Measurements from ENCODE around the gene MDN1. TPM values are rescaled to one million over a fixed set of nuclear protein-coding genes. Genes with fewer than 3 reads are reported as not detected.
"Not testable (repeated sequence)": the region's sequence is repeated elsewhere in the genome, so short reads cannot be mapped to it uniquely, and the experiment has no call there.

Gene MDN1
- total RNA-seq, 1 experiment from 2014 or later = 3.8 TPM

DNA sequence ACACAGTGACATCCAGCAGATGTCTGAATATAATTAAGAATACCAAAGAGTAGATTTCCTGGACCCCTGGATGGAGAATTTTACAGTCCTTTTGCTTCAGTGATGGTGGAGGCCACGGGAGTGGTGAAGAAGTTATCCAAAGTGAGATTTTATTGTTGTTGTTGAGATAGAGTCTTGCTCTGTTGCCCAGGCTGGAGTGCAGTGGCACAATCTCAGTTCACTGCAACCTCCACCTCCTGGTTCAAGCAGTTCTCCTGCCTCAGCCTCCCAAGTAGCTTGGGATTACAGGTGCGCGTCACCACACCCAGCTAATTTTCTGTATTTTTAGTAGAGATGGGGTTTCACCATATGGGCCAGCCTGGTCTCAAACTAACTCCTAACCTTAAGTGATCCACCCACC, 178.0 kb downstream of the MDN1 start:
- in situ Hi-C loops (cut with HindIII; ENCODE audit: low pct_unique_long_range_greater_than_20kb, low sequenced_read_pairs) = loop anchor here (10.0 kb wide), 1 partner anchor 207 kb away; the partner anchor contains the start of gene ANKRD6
- not testable (repeated sequence) for DNase-seq (ENCODE audit: low read depth)

DNA sequence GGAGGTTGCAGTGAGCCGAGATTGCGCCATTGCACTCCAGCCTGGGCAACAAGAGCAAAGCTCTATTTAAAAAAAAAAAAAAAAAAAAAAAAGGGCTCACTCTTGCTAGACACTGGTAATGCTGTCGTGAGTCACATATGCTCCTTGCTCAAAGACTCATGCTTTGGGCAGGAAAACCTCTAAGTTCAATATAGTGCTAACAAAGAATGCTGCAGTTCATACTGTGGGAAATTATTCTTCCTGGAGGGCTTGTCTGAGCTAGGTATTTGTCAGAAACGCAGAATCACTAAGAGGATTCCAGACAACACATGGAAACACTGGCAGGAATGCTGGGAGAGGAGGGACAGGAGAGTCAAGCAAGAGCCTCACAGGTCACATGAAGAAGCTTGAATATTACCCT, 178.8 kb downstream of the MDN1 start:
- DNase-seq (ENCODE audit: low read depth) = no peak
- in situ Hi-C loops (cut with HindIII; ENCODE audit: low pct_unique_long_range_greater_than_20kb, low sequenced_read_pairs) = loop anchor here (10.0 kb wide), 1 partner anchor 206 kb away; the partner anchor contains the start of gene ANKRD6

DNA sequence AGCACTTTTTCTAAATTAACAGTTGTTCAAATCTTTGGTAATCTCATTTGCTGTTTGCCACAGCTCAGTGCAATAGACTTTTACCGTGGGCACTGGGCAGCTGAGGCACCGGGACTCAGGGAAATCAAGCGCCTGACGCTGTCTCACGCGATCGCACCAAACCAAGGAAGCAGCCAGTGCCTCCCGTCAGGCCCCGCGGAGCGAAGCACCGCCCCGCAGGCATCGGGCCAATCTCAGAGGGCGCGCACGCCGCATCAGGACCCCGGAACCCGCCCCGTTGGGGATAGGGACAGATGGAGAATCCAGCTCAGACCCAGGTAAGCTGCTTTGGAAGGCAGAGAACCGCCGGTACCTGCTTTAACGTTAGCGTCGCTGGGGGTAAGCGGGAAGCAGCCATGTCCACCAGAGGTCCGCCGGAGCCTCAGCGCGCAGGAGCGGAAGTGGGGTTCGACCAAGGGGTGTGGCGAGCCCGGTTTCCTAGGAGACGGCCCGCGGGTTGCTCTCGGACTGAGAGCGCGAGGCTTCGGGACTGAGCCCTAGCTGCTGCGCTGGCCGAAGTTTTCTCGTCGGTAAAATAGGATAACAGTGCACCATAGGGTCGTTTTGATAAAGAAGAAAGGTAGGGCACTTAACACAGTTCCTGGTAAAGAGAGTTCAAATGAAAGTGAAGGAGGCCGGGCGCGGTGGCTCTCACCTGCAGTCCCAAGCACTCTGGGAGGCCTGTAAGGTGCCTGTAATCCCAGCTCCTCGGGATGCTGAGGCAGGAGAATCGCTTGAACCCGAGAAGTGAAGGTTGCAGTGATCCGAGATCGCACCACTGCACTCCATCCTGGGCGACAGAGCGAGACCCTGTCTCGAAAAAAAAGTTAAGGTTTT, 181.0 kb downstream of the MDN1 start, which contains the start of gene LYRM2:
Gene LYRM2, minus strand, starts transcription at position 428 of the 876 bp plus-strand sequence. Its CDS starts 31 bp downstream, at position 397.
- DNase-seq (ENCODE audit: low read depth) = peak; percentile 91
- in situ Hi-C loops (cut with HindIII; ENCODE audit: low pct_unique_long_range_greater_than_20kb, low sequenced_read_pairs) = no loop called here

DNA sequence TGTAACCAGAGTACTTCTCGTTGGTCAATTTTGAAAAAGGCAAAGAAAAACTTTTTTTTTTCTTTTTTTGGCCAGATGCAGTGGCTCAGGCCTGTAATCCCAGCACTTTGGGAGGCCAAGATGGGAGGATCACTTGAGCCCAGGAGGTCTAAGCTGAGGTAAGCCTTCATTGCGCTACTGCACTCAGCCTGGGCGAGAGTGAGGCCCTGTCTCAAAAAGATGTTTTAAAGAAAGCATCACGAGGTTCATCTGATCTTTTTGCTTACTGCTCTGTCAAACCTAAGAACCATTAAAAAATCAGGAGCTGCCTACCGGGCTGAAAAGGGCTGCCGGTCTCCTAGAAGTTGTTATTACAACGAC, 181.7 kb downstream of the MDN1 start:
- in situ Hi-C loops (cut with HindIII; ENCODE audit: low pct_unique_long_range_greater_than_20kb, low sequenced_read_pairs) = no loop called here
- DNase-seq (ENCODE audit: low read depth) = no peak

DNA sequence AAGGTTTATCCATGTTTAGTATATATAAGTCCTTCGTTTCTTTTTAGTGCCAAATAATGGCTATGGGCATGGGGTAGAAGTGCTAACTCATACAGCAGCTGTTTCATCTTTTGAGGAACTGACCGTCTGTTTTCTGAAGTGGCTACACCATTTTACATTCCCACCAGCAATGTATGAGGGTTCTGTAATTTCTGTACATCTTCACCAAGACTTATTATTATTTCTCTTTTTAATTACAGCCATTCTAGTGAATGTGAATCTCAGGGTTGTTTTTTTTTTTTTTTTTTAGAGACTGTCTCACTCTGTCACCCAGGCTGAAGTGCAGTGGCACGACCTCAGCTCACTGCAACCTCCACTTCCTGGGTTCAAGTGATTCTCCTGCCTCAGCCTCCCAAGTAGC, 183.2 kb downstream of the MDN1 start:
- DNase-seq (ENCODE audit: low read depth); in situ Hi-C loops (cut with HindIII; ENCODE audit: low pct_unique_long_range_greater_than_20kb, low sequenced_read_pairs): not testable (repeated sequence)

DNA sequence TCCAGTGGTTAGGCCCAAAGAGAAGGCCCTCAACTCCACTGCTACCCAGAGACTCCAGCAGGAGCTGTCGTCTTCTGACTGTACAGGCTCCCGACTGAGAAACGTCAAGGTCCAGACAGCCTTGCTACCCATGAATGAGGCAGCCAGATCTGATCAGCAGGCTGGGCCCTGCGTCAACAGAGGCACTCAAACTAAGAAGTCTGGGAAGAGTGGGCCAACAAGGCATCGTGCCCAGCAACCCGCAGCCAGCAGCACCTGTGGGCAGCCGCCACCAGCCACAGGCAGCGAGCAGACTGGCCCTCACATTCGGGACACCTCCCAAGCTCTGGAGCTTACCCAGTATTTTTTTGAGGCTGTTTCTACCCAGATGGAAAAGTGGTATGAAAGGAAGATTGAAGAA, 189.1 kb downstream of the MDN1 start:
- in situ Hi-C loops (cut with HindIII; ENCODE audit: low pct_unique_long_range_greater_than_20kb, low sequenced_read_pairs) = no loop called here
- no peak for DNase-seq (ENCODE audit: low read depth)

DNA sequence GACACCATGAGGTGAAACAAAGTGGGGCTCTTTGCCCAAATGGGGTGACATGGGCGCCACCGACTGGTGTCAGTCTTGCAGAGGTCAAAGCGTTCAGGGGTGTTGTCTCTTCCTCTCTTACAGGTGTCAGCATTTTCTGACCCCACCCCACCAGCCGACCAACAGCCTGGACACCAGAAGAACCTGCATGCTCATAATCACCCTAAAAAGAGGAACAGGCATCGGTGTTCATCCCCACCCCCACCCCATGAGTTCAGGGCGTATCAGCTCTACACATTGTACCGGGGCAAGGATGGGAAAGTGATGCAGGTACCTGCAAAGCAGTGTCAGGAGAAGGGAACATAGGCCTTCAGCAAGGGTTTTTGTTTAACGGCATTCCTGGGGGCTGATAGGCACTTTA, 195.8 kb downstream of the MDN1 start:
- DNase-seq (ENCODE audit: low read depth) = no peak
- in situ Hi-C loops (cut with HindIII; ENCODE audit: low pct_unique_long_range_greater_than_20kb, low sequenced_read_pairs) = no loop called here

DNA sequence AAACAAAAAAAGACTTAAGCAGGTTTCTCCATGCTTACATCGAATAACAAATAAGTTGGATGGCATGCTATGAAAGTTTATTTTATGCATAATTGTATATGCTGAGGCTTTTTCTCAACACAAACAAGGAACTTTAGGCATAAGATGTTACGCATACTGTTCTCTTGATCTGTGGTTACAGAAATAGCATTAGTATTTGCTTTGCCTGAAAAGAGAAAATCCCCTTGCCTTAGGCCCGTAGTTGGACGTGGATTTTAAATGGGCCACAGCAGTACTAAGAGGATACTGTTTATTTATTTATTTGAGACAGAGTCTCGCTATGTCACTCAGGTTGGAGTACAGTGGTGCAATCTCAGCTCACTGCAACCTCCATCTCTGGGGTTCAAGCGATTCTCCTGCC, 200.0 kb downstream of the MDN1 start:
- no peak for DNase-seq (ENCODE audit: low read depth)
- in situ Hi-C loops (cut with HindIII; ENCODE audit: low pct_unique_long_range_greater_than_20kb, low sequenced_read_pairs) = no loop called here

DNA sequence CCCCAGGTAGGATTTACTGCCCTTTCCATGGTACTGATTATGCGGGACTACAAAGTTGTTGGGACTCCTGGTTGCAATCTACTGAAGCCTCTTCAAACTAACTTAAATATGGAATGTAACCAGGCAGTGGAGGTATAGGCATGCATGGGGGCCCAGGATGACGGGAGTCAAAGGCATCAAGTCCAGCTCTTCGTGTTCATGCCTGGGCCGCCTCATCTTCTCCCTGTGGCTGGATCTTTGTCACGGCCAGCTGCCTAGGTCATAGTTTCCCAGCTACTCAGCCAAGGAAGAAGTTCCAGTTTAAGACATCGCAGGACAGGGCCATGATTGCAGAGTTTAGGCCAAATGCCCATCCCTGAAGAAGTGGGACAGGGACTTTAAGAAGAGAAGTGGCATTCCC, 201.6 kb downstream of the MDN1 start:
- no peak for DNase-seq (ENCODE audit: low read depth)
- in situ Hi-C loops (cut with HindIII; ENCODE audit: low pct_unique_long_range_greater_than_20kb, low sequenced_read_pairs) = no loop called here

DNA sequence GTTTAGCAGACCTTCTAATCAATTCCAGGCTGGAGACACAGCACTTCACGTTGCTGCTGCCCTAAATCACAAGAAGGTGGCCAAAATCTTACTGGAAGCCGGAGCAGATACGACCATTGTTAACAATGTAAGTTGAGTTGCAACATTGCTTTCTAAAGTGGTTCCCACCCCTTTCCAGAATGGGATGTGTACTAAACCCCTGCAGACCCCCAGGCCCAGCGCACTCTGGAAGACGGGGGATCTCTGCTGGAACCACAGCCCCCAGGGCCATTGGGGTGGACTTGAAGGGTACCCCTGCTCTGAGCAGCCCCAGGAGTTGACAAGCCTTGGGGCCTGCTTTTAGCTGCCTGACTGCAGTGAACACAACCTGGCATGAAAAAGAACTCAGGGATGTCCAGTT, 203.1 kb downstream of the MDN1 start:
- in situ Hi-C loops (cut with HindIII; ENCODE audit: low pct_unique_long_range_greater_than_20kb, low sequenced_read_pairs) = no loop called here
- DNase-seq (ENCODE audit: low read depth) = no peak

DNA sequence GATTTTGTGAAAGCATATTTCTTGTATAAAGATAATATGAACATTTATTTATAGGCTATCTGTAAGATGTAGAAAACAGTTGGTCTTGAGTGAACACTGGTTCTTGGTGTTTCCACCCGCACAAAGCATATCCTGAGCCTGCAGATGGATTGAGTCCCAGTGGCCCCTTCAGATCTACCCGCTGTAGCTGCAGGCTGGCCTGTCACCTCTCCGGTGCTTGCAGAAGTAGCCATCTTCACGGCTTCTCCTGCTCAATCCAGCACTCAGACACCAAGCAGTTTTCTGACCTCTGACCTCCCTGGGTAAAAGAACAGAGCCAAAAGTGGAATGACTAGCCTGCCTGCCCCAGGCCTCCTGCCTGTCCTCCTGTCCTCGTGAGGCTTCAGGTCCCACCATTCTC, 203.7 kb downstream of the MDN1 start:
- in situ Hi-C loops (cut with HindIII; ENCODE audit: low pct_unique_long_range_greater_than_20kb, low sequenced_read_pairs) = no loop called here
- no peak for DNase-seq (ENCODE audit: low read depth)

DNA sequence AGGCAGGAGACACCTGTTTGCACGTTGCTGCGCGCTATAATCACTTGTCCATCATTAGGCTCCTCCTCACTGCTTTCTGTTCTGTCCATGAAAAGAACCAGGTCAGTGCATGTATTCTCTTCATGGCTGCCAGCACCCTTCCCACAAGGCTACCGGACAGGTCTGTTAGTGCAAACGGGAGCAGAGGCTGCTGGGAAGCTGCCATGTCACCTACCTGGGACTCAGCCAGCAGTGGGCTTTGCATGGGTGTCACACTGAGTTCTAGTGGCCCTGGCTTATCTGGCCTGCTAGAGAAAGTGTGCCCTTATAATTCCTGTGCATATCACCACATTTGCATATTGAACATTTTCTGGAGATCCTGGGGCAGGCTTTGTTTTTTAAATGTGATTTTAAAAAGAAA, 205.8 kb downstream of the MDN1 start:
- in situ Hi-C loops (cut with HindIII; ENCODE audit: low pct_unique_long_range_greater_than_20kb, low sequenced_read_pairs) = no loop called here
- DNase-seq (ENCODE audit: low read depth) = no peak

DNA sequence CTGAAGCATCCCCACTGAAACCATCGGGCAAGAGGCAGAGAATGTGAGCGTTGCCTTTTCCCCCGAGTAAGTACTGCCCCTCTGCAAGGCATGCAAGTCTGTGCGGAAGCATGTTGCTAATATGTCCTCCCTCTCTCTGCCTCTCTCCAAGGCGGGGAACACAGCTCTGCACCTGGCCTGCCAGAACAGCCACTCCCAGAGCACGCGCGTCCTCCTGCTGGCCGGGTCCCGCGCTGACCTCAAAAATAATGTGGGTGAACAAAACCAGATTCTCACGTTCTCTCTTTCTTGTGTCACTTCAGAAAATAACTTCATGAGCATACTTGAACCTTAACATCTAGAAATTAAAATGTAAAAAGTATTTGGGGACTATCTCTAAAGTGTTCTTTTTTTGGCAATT, 207.5 kb downstream of the MDN1 start:
- in situ Hi-C loops (cut with HindIII; ENCODE audit: low pct_unique_long_range_greater_than_20kb, low sequenced_read_pairs) = no loop called here
- DNase-seq (ENCODE audit: low read depth) = no peak

DNA sequence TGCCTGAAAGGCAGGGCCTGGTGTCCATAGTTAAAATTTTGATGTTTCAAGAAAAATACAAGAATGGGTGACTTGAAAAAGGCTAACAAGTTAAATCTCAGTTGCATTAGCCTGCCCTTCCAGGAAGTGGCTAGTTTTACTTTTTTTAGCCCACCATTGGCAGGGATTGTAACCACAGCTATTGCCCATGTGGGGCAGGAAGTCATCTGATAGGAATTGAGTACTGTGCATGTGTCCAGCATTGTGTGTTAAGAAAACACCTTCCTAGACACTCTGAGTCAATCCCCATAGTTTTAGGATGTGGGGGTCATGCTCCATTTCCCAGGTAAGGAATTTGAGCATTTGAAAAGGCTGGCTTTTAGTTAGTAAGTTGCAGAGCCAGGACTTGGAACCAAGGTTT, 207.9 kb downstream of the MDN1 start:
- in situ Hi-C loops (cut with HindIII; ENCODE audit: low pct_unique_long_range_greater_than_20kb, low sequenced_read_pairs) = no loop called here
- no peak for DNase-seq (ENCODE audit: low read depth)

DNA sequence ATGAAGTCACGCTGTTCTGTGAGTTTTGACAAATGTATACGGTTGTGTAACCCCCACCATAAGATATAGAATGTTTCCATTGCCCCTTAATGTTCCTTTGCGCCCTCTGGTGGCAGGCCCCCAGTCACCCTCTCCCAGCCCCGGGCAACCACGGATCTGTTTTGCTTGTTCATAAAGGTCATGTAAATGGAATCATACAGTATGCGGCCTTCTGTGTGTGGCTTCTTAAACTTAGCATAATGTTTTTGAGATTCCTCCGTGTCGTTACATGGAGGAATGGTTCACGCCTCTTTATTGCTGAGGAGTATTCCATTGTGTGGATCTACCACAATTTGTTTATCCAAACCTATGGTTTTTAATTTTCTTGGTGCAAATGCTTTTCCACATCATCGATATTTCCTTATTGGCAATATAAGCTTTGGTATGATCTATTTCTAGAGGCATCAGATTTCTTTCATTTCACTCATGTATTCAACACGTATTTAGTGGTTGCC, 209.4 kb downstream of the MDN1 start:
- in situ Hi-C loops (cut with HindIII; ENCODE audit: low pct_unique_long_range_greater_than_20kb, low sequenced_read_pairs) = no loop called here
- DNase-seq (ENCODE audit: low read depth) = peak; percentile 14

DNA sequence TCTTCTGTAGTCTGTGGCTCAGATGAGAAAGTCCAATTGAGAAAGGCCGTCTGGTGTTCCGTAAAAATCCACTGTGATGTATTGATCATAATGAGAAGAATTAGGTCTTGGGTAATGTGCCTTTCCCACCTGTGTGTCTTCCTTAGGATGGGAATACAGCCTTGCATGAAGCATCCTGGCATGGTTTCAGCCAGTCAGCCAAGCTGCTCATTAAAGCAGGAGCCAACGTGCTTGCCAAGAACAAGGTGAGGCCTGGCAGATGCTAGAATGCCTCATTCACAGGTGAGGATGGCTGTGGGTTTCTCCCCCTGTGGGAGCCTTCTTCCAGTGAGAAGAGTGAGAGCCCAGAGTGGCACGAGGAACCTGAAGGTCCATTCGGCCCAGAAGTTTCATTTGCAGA, 213.7 kb downstream of the MDN1 start:
- no peak for DNase-seq (ENCODE audit: low read depth)
- in situ Hi-C loops (cut with HindIII; ENCODE audit: low pct_unique_long_range_greater_than_20kb, low sequenced_read_pairs) = no loop called here

DNA sequence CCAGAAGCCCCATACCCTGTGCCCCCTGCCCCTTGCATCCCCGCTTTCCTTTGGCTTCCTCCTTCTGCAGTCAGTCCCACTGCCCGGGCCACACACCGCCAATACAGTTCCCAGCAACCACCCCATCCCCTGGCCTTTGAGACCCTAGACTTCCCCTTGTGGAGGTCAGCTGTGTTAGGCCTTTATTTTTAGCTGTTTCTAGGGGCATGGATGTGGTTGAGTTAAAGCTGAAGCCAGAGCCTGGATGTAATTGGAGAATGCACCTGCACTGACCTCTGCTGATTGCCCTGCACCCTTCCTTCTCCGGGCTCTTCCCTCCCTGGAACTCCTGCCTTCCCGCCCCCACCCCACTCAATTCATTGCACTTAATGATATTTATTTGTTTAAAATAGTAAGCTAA, 214.9 kb downstream of the MDN1 start:
- in situ Hi-C loops (cut with HindIII; ENCODE audit: low pct_unique_long_range_greater_than_20kb, low sequenced_read_pairs) = no loop called here

DNA sequence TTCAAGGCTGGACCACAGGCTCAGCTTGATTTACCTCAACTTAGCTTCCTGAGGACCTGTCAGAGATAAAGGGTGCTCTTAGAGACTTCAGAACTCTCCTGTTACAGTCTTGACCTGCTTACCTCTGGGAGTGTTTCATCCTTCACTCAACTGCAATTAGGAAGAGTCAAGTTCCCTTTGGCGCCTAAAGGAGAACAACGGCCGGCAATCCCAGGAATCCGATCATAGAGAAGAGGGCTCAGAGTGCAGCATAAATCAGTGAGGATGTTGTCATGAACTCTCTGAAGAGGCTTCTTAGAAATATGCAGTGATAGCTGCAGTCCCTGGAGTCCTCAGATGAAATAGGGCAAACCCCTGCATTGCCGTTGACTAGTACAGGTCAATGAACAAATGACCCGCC, 217.4 kb downstream of the MDN1 start:
- in situ Hi-C loops (cut with HindIII; ENCODE audit: low pct_unique_long_range_greater_than_20kb, low sequenced_read_pairs) = no loop called here
- DNase-seq (ENCODE audit: low read depth) = no peak

More for the DNA sequence above, 214.9 kb downstream of the MDN1 start:
- no peak for DNase-seq (ENCODE audit: low read depth)

DNA sequence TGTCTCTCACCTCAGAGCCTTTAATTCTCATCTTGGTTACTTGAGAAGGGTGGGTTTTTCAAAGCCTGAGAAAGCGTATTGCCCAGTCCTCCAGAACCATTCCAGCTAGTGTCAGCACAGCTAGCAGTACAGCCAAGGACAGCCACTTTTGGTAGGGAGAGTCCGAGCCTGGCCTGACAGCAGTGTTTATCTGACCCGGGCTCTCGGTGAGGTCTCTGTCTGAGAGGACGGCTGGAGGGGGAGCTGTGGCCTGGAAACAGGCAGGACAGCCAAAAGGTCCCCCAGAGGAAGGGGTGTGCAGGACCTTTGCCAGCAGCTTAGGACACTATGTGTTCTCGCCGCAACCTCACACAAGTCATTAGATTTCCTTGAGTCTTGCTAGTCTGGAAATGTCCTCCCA, 219.9 kb downstream of the MDN1 start:
- DNase-seq (ENCODE audit: low read depth) = no peak
- in situ Hi-C loops (cut with HindIII; ENCODE audit: low pct_unique_long_range_greater_than_20kb, low sequenced_read_pairs) = no loop called here

DNA sequence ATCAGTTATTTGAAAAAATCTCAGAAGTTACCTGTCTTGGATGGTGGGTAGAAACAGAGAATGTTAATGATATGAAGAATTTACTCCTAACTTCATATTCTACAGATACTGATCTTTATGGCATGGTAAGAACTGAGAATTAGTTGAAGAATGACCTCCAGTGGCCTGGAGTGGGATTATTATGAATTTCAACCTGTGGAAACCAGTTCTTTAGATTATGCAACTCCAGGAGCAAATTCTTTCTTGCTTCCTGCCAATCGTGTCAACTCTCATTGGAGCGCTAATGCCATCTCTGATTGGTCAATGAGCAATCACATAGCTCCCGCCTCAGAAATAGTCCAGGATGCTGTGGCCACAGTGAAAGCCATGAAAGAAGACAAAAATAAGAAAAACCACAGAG, 221.6 kb downstream of the MDN1 start:
- in situ Hi-C loops (cut with HindIII; ENCODE audit: low pct_unique_long_range_greater_than_20kb, low sequenced_read_pairs) = no loop called here
- peak; percentile 43 for DNase-seq (ENCODE audit: low read depth)
